GM12891 (cell line): Measurements from ENCODE around the gene ADGRL1.

ENCODE experiments used
- PAX5 ChIP-seq: IDR thresholded peaks from 2 replicates; pipeline ENCODE4 v1.6.1; 2011; ENCODE audit warnings: low read length, moderate library complexity, mild to moderate bottlenecking; ENCODE audit not compliant: insufficient read depth, severe bottlenecking
- POLR2A ChIP-seq: IDR thresholded peaks from 2 replicates; pipeline ENCODE4 v1.6.1; 2011; ENCODE audit warnings: low read depth, low read length, control low read depth
- POLR2AphosphoS5 ChIP-seq: IDR thresholded peaks from 2 replicates; pipeline ENCODE4 v1.6.1; 2011; ENCODE audit warnings: low read depth, low read length, control low read depth
- POU2F2 ChIP-seq: IDR thresholded peaks from 2 replicates; pipeline ENCODE4 v1.6.1; 2011; ENCODE audit warnings: low read depth, mild to moderate bottlenecking, control low read depth, low read length, moderate library complexity
- SPI1 ChIP-seq: IDR thresholded peaks from 2 replicates; pipeline ENCODE4 v1.6.1; 2011; ENCODE audit warnings: low read depth, low read length, control low read depth
- TAF1 ChIP-seq: IDR thresholded peaks from 2 replicates; pipeline ENCODE4 v1.6.1; 2011; ENCODE audit warnings: low read depth, low read length, control low read depth

DNA sequence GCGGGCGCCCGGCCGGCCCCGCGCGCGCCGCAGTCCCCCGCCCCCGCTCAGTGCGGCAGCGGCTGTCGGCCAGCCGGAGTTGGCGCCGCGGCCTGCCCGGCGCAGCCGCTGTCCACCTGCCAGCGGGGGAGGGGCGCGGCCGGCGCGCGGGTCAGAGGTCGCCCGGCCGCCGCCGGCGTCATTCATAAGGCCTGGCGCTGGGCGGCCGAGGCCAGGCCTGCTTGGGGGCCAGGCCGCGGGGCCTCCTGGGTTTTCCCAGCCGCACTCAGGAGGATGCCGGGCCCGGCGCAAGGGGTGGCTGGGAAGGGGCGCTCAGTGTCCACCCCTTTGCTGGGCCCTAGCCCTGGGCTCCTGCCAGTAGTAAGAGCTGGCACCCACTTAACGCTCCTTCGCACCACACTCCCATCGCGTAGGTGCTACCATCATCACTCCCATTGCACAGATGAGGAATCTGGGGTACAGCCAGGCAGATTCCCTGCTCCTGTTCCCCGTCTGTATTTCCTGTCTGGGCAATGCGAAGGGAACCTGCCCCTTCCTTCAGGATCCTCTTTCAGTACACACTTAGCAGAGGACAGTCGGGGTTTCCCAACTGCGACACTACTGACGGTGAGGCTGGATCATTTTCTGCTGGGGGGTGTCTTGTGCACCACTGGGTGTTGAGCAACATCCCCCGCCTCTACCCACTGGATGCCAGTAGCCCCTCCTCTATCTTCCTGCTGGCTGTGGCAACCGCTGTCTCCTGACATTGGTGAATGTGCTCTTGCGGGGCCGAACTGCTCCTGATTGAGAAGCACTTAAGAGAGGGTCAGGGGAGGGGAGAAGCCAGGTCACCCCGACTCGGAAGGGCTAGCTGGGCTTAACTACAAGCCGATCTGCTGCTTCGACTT, 87.6 kb downstream of the ADGRL1 start:
- TF ChIP-seq POLR2A = no peak
- no peak for TF ChIP-seq POLR2AphosphoS5
- no peak for TF ChIP-seq POU2F2
- no peak for TF ChIP-seq SPI1
- TF ChIP-seq TAF1 = no peak
- TF ChIP-seq PAX5 = no peak
